ENCODE data around the gene SNRPD3. TPM values are rescaled to one million over a fixed set of nuclear protein-coding genes. Genes with fewer than 3 reads are reported as not detected.

The SNRPD3 gene
- total and polyA plus RNA-seq, 9 of the 15 experiments (the other 6 are each of a cell fraction or from before 2014, with no cell fraction given) = 131 to 366 (median 274) TPM

GRCh38 chr22:24601217-24602104 lies 45.7 kb downstream of the SNRPD3 start:
- POLR2A ChIA-PET = interaction anchor here (0.6 kb wide), 1 partner anchor 832 kb away, joined by 3 read pairs; no protein-coding TSS in a partner anchor
- intact Hi-C loops (cut with micrococcal nuclease) = no loop called here
- DNase-seq (ENCODE audit: extremely low read depth in 1 of 4, low spot score in 3 of 4) = no peak
- TF ChIP-seq TCF15 (CRISPR knock-in tag; IDR thresholded peaks at IDR 0.05) (no peak), FOXA1 (IDR thresholded peaks at IDR 0.05; ENCODE audit: borderline replicate concordance) (no peak), RFX1 (IDR thresholded peaks at IDR 0.05) (no peak), MBD1 (CRISPR knock-in tag; IDR thresholded peaks at IDR 0.05) (no peak), ELF2 (CRISPR knock-in tag; IDR thresholded peaks at IDR 0.05) (no peak), REST (IDR thresholded peaks at IDR 0.05; ENCODE audit: borderline replicate concordance) (no peak), REST (CRISPR knock-in tag; IDR thresholded peaks at IDR 0.05; ENCODE audit: low read depth) (no peak), CEBPG (CRISPR knock-in tag; IDR thresholded peaks at IDR 0.05) (no peak), CEBPG (tag; conservative IDR thresholded peaks at IDR 0.05 in 1 of 2, IDR thresholded peaks at IDR 0.05 in 1 of 2) (no peak)

More at GRCh38 chr22:24601217-24602104, 45.7 kb downstream of the SNRPD3 start:
- peak overlapping the region in 1 of 2 experiments; percentile 35; a peak in 1 of 4 replicates for H3K9ac ChIP-seq (ENCODE audit: insufficient read depth in 1 of 2, low read depth in 2 of 2, low read length in 2 of 2)
- no TSS peak for BruUV-seq (replicated peaks)
- no peaks in the 10 kb centered on the region for H3K27me3 ChIP-seq (ENCODE audit: control insufficient read depth in 2 of 2, insufficient read depth in 2 of 2, low read length in 2 of 2)
- no peaks in the 10 kb centered on the region for H3K9me3 ChIP-seq (replicated peaks; ENCODE audit: control insufficient read depth, insufficient read depth, low read depth, low read length)
- H4K20me1 ChIP-seq (replicated peaks; ENCODE audit: control insufficient read depth, insufficient read depth, low read length) = no peaks in the 10 kb centered on the region
- H3K4me1 ChIP-seq (replicated peaks in 1 of 2; ENCODE audit: control insufficient read depth in 2 of 2, insufficient read depth in 2 of 2, low read length in 2 of 2) = peaks cover 2 to 19% of the 10 kb centered on the region in 2 experiments; a peak in 3 of 5 replicates
- no peak for ATAC-seq
- H2AFZ ChIP-seq (ENCODE audit: low read depth, low read length) = no peak overlapping the region
- H3K36me3 ChIP-seq (ENCODE audit: control insufficient read depth, insufficient read depth, low read length) = no peaks in the 10 kb centered on the region
- 65% methylated on average over 7 of the region's 12 CpGs for whole genome bisulfite sequencing (ENCODE audit: insufficient coverage, low coverage, missing lambda C conversion rate)
- H3K4me2 ChIP-seq (ENCODE audit: insufficient read depth, low read length) = no peak overlapping the region
- in situ Hi-C loops (cut with MboI) = loop anchor here (5.0 kb wide), 1 partner anchor 924 kb away; no protein-coding TSS in a partner anchor
- CTCF ChIA-PET (ENCODE audit: low intra/inter-chr PET ratio) = no interaction called here
- no peaks in the 10 kb centered on the region for H3K9me1 ChIP-seq (ENCODE audit: control insufficient read depth, insufficient read depth, low read length)
- no peak overlapping the region for H3K4me3 ChIP-seq
- H3K27ac ChIP-seq (ENCODE audit: extremely low read depth, low read depth, low read length) = no peak overlapping the region
- no peak for FAIRE-seq
- H3K79me2 ChIP-seq (ENCODE audit: control insufficient read depth, insufficient read depth, low read length) = no peaks in the 10 kb centered on the region
